Left renal cortex interstitium (tissue), 4 donors: ENCODE data around the gene IL20. TPM values are rescaled to one million over a fixed set of nuclear protein-coding genes. Genes with fewer than 3 reads are reported as not detected.
"Not testable (repeated sequence)": the region's sequence is repeated elsewhere in the genome, so short reads cannot be mapped to it uniquely, and the experiment has no call there.

Source experiments
- DNase-seq, 4 donors: peaks; one replicate each; pipeline ENCODE4 v3.0.0-alpha.2; 2013; ENCODE audit warnings: low read depth in 4 of 4, low spot score in 2 of 4, missing footprints in 1 of 4
- polyA plus RNA-seq, 4 donors: library from polyadenylated mRNA; unstranded; fragments of 120-200 nt; gene quantifications; one replicate each; pipeline ENCODE4 v1.2.1, GENCODE V29; 2013; ENCODE audit not compliant: insufficient read length in 4 of 4

The IL20 gene
- polyA plus RNA-seq, 4 donors = not detected

DNA sequence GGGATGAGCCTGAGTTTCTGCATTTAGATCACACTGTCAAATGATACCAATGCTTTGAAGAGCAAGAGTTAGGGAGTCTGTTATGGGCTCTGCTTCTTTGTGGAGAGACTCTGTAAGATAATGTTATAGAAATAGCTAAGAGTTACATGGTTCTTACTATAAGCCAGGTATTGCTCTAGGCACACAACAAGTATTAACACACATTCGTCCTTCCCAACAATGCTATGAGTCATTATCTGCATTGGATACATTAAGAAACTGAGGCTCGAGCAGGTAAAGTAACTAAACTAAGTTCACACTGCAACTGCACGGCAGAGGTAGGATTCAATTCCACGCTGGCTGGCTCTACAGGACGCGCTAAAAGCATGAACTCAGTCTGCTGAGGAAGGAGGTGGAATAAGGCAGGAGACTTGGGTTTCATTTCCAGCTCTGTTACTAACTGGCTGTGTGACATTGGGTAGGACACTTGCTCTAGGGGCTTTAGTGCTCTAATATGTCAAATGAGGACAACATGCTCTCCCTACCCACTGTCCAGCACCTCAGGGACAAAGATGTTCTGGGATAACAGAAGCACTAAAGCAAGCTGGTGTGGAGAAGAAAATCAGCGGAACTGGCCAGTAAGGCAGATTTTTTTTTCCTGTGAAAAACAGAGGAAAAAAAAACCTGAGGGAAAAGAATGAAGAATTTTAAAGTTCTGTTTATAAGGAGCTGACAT is 23.7 kb upstream of the IL20 start:
- DNase-seq = no peak

DNA sequence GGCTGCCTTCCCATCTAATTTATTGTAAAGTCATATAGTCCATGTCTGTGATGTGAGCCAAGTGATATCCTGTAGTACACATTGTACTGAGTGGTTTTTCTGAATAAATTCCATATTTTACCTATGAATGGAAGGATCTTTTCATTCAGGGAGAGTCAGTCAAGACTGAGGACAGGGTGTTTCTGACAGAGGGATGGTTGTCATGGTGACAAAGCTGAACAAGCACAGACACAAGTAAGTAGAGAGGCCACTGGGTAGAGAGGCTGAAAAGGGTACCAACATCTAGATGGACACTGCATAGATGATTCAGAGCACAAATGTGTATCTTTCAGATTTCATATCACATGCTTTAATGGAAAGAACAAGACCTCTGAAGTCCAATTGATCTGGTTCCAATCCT is 22.6 kb upstream of the IL20 start:
- no peak for DNase-seq

DNA sequence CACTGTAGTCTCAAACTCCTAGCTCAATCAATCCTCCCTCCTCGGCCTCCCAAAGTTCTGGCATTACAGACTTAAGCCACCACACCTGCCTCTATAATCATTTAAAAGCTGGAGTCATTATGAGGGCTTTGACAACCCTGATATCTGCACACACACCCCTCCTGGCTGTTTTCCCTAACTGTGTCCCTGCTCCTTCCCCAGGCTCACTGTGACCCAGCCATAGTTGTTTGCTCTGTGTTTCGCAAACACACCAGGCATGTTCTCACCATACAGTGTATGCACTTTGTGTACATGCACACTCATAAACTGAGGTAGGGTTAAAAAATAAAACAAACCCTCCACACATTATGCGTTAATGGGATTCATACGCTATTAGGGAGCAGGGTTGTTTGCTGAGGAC is 21.8 kb upstream of the IL20 start:
- no peak for DNase-seq

DNA sequence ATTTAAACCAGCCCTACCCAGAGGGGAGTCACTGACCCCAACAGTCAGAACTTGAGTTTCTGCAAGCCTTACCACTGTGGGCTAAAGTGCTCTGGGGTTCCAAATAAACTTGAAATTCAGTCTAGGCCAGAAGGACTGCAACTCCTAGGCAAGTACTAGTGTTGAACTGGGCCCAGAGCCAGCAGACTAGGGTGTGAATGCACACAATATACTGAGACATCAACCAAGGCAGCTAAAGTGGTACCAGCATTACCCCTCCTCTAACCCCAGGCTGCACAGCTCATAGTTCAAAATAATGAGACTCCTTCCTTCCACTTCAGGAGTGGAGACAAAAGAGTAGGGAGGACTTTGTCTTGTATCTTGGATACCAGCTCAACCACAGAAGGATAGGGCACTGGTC is 18.9 kb upstream of the IL20 start:
- DNase-seq = no peak

DNA sequence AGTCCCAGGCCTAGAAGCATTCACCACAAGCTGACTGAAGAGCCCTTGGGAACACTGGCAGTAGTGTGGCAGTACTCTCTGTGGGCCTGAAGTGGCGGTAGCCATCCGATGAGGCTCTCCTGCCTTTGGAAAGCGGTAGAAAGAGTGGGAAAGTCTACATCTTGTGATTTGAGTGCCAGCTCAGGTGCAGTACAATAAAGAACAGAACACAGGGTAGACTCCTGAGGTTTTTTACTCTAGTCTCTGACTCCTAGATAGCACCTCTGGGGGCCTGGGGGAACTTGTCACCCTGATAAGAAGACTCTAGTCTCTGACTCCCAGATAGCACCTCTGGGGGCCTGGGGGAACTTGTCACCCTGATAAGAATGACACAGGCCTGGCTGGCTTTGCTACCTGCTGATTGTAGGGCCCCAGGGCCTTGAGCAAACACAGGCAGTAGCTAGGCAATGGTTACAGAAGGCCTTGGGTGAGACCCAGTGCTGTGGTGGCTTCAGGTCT is 18.0 kb upstream of the IL20 start:
- no peak for DNase-seq

DNA sequence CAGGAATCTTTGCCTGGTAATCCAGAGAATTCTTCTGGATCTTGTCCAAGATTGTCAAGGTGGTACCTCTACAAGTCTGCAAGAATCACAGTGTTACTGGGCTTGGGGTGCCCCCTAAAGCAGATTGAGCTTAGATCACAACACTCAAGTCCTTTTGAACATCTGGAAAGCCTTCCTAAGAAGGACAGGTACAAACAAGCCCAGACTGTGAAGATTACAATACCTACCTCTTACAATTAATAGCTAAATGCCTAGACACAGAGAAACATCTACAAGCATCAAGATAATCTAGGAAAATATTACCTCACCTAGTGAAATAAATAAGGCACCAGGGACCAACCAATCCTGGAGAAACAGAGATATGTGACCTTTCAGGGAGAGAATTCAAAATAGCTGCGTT is 17.5 kb upstream of the IL20 start:
- no peak for DNase-seq

DNA sequence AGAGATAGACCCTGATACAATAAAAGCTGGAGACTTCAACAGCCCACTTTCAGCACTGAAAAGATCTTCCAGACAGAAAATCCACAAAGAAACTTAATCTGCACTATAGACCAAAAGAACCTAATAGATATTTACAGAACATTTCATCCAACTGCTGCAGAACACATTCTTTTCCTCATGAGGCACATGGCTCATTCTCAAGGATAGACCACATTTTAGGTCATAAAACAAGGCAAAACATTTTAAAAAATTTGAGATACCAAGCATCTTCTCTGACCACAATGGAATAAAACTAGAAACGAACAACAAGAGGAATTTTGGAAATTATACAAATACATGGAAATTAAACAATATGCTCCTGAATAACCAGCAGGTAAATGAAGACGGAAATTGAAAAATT is 15.0 kb upstream of the IL20 start:
- no peak for DNase-seq

DNA sequence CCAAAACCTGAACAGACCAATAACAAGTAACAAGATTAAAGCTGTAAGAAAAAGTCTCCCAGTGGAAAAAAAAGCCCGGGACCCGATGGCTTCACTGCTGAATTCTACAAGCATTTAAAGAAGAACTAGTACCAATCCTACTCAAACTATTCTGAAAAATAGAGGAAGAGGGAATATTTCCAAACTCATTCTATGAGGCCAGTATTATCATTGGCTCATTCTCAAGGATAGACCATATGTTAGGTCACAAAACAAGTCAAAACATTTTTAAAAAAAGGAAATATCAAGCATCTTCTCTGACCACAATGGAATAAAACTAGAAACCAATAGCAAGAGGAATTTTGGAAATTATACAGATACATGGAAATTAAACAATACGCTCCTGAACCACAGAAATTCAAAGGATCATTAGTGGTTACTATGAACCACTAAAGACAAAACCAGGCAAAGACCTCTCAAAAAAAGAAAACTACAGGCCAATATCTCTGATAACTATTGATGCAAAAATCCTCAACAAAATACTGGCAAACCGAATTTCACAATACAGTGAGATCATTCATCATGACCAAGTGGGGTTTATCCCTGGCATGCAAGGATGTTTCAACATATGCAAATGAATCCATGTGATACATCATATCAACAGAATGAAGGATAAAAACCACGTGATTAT is 13.9 kb upstream of the IL20 start:
- no peak for DNase-seq

DNA sequence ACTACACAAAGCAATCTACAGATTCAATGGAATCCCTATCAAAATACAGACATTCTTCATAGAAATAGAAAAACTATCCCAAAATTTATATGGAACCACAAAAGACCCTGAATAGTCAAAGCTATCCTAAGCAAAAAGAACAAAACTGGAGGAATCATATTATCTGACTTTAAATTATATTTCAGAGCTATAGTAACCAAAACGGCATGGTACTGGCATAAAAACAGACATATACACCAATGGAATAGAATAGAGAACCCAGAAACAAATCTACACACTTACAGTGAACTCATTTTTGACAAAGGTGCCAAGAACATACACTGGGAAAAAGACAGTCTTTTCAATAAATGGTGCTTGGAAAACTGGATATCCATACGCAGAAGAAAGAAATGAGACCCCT is 12.8 kb upstream of the IL20 start:
- DNase-seq = not testable (repeated sequence)

DNA sequence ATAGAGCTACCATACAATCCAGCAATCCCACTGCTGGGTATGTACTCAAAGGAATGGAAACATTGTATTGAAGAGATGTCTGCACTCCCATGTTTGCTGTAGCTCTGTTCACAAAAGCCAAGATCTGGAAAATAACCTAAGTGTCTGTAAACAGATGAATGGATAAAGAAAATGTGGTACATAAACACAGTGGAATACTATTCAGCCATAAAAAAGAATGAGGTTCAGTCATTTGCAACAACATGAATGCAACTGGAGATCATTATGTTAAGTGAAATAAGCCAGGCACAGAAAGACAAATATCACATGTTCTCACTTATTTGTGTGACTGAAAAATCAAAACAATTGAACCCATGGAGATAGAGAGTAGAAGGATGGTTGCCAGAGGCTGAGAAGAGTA is 11.7 kb upstream of the IL20 start:
- not testable (repeated sequence) for DNase-seq

DNA sequence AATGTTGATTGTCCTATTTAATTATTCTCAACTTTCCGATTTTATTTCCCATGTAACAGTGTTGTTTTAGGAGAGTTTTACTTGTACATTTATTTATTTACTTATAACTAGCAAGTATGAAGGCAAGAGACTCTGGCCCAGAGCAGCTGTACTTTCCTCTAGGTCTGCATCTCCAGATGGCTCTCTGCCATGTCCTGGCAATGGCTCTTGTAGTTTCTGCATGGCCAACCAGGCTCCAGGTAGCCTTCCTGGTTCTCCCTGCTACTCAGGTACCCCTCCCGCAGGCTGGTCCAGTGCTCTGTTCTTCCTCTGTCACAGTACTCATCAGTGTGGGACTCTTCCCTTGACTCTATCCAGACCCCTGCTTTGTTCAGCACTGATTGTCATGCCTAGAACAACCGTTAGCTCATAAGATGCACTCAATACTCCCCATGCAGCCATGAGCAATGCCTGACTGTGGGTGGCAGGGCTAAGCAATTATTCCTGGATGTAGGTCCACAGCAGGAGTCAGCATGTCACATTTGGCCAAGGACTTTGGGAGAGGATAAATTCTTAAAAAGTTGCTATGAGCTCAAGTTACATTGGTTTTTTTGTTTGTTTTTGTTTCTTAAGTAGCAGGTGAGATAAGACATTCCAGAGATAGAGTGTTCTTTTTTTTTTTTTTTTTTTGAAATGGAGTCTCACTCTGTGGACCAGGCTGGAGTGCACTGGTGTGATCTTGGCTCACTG is 10.9 kb upstream of the IL20 start:
- no peak for DNase-seq

DNA sequence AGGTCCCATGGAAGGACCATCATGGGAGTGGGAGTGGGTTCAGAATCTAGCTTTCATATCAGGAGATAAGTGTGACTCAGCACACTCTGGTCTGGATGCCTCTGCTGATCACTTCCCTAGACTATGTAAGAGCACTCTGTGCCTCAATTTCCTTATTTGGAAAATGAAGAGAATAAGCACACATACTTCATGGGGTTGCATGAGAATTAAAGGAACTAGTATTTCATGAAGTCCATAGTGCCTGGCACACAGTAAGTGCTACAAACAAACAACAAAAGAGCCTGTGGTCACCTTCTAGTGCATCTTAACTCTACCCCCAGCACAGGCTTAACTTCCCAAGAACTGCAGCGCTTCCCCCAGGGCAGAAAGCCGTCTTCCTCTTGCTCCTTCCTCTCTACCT is 9.6 kb upstream of the IL20 start:
- no peak for DNase-seq

DNA sequence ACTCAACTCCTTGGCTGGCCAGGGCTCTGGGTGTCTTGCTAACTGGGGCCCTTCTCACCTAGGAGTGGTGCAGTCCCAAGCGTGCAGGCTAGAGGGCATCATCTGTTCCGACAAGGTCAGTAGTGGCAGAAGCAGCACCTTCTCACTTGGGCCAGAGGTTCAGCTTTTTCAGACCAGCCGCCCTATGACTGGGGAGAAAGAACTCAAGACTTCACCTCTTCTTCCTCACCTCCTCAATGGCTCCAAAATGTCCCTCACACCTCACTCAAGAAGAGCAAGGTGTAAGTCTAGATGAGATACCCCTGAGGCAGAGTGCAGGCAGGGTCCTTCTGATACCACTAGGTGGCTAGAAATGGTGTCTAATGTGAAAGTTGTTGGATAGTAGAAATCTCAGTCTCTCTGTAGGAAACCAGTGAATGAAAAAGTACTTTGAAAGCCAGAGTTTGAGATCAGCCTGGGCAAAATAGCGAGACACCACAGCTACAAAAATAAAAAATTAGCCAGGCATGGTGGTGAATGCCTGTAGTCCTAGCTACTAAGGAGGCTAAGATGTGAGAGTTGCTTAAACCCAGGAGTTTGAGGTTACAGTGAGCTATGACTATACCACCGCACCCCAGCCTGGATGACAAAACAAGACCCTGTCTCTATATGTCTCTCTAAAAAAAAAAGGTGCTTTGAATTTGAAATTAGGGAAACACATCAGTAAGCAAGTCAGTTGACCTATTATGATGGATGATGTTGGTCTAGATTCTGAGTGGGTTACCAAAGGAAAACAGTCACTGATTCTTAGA is 8.6 kb upstream of the IL20 start:
- no peak for DNase-seq

DNA sequence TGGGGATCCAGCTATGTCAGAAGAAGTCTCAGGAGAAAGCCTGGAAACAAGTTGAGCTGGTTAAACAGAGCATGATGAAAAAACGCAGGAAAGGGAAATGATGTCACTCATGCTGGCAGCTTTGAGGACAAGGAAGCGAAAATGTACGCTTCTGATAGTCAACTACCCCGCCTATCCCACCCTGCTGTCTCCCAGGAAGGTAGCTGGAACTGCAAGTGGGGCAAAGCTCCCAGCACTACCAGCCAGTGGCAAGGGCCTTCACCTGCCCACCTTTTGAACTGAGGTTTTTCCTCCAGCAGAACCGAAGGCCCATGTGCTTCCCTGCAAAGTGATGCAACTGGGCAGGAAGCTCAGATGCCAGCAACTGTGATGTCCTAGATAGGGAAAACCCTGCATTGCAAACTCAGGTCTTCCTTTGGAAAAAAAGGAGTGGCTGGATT is 6.3 kb upstream of the IL20 start:
- no peak for DNase-seq

DNA sequence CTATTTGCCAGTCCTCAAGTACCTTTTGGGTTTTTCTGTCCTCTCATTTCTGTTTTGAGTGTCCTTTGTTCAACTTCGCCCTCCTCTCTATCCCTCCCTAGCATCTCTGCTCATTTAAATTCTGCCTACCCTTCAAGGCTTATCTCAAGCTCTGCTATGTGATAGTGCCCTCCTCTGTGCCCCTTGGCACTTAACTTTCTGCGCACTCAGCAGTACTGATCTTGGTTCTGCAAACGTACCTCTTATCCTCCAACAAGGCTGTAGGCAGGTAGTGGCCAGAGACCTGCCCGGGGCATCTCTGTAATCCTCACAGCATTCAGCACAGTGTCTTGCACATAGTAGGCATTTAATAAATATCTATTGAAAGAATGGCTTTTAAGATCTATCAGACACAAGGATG is 5.3 kb upstream of the IL20 start:
- DNase-seq = no peak

DNA sequence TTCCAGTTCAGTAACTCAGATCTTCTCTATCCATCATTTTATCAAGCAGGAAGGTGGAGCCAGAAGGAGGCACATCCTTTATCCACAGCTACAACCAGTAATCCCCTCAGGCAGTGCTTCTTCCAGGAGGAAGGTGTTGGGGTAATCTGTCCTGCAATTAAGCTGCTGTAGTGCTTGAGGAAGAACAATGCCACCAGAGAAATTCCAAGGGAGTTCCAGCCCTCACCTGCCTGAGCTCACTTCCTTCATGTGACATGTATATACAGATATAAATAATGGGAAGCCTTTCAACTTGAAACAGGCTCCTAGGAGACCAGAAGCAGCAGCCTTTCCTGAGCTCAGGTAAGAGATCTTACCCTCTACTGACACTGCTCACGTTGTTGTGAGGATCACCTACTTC is 2.2 kb upstream of the IL20 start:
- DNase-seq = no peak

DNA sequence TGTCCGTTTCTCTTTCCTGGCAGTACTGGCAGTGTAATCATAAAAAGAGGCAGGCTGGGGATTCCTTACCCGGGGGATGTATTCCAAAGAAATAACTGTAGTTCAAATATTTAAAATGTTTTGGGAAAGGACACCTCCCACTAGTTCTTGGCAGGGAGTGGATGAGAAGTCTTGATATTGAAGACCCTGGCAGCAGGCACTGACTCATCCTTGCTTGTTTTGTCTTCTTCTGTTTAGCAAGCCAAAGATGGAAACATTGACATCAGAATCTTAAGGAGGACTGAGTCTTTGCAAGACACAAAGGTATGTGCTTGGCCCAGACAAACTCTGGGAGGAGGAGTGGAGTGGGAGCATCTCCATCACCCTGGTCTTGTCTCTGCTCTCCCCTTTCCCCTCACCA is 639 bp downstream of the IL20 start:
- no peak for DNase-seq

DNA sequence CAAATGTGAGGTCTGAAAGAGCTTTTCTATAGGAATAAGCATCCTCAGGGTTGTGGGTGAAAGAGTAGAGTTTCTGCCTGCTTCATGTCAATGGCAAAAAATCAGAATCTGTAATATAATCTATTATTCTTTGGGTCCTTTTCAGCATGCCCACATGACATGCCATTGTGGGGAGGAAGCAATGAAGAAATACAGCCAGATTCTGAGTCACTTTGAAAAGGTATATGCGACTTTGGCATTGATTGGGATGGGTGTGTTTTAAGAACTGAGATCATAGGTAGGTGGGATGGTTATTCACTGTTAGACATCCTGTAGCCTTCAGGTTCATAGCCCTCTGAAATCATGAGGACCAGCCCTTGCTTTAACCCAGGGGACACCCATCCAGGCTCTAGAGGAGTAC is 1.8 kb downstream of the IL20 start:
- DNase-seq = no peak

DNA sequence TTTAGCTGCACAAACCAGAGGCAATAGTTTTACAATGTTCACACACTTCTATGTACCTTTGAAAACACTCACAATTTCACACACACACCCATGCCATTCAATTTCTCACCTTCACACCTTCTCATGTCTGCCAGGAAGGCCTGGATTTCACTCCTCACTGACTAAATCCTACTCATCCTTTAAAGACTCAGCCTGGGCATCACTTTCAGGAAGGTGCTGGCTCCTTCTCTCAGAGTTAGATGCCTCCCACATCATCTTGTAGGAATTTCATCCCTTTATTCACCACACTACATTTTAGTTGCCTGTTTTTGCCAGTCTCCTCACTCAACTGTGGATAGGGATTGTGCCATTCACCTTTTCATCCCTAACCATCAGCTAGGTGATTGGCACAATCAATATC is 2.3 kb downstream of the IL20 start:
- DNase-seq = no peak

DNA sequence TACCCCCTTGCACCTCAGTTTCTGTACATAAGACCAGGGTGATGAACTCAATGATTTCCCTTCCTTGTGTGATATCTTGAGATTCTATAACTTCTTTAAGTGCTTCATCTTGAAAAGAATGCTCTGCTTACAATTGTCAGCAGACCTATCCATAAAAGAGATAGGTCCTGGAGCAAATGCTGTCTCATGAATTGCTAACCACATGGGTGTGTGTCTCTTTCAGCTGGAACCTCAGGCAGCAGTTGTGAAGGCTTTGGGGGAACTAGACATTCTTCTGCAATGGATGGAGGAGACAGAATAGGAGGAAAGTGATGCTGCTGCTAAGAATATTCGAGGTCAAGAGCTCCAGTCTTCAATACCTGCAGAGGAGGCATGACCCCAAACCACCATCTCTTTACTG is 2.8 kb downstream of the IL20 start:
- no peak for DNase-seq

DNA sequence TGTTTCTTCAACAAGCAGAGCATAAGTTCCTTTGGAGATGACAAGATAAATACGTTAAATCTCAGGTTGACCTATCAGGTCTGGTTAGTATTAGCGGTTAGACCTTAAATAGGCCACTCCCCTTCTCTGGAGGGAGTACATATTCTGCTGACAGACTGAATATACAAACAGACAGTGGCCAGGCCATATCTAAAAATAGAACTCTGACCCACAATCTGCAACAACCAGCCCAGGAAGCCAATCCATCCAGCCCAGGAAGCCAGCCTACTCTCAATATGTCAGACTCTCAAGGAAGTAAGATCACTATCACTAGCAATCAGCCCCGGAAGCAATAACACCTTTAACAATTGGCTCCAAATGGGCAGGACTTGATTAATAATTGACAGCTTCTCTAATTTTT is 6.7 kb downstream of the IL20 start:
- DNase-seq = no peak
